NB4 (cell line): ENCODE measurements around the gene NXPE1.

Experiments
- CTCF ChIP-seq: IDR thresholded peaks from one replicate; pipeline ENCODE4 v1.5.1; 2012; ENCODE audit warnings: low read depth, low read length
- POLR2A ChIP-seq: IDR thresholded peaks from 2 replicates; pipeline ENCODE4 v1.6.1; 2011; ENCODE audit warnings: mild to moderate bottlenecking; ENCODE audit not compliant: insufficient read length; ENCODE audit errors: extremely low read depth
- TF ChIP-seq, protein P1 (sequence below): IDR thresholded peaks from 2 replicates; pipeline ENCODE4 v1.6.1; 2011; ENCODE audit warnings: low read depth, low read length

- TF ChIP-seq CTCF (no peak), POLR2A (no peak)
- TF ChIP-seq, protein P1, sequence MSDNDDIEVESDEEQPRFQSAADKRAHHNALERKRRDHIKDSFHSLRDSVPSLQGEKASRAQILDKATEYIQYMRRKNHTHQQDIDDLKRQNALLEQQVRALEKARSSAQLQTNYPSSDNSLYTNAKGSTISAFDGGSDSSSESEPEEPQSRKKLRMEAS = no peak
Observed at GRCh38 chr11:114472661-114473060, 87.0 kb downstream of the NXPE1 start.
